HG03354 (cell line): ENCODE measurements around the gene C1QTNF9B.
A peak's percentile ranks its signal among the peaks of the same experiment; 100 is the strongest.
"Not testable (repeated sequence)": the region's sequence is repeated elsewhere in the genome, so short reads cannot be mapped to it uniquely, and the experiment has no call there.

ENCODE experiments used
- ATAC-seq: cut with Tn5 transposase; IDR thresholded peaks from one replicate; pipeline ENCODE4 v1.9.1; 2021; ENCODE audit warnings: mild to moderate bottlenecking; ENCODE audit not compliant: unreplicated experiment, poor library complexity, severe bottlenecking

C1QTNF9B gene

GRCh38 chr13:23899555-23899954 is 2.3 kb upstream of the C1QTNF9B start:
- peak; percentile 69 for ATAC-seq

DNA sequence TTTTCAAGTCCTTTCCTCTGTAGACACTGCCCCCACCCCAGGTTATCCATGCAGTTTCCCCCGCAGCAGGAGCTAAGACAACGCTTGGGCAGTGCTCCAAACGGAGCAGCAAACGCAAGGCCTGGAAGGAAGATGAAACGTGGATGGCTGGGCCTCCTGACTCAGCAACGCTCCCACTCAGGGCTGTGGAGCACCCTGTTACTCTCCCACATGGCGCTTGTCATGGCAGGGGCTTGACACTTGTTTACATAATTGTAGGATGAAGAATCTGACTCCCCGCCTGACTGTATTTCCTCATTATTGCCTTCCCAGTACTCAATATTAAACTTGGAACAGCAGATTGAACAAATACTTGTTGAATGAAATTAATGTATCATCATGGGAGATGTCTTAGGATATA is 799 bp upstream of the C1QTNF9B start:
- ATAC-seq, result no peak

- ATAC-seq, result not testable (repeated sequence)
Measured at GRCh38 chr13:23894746-23895145, 2.6 kb downstream of the C1QTNF9B start.

- not testable (repeated sequence) for ATAC-seq
Measured at GRCh38 chr13:23893791-23894190, 3.5 kb downstream of the C1QTNF9B start.

GRCh38 chr13:23889615-23890607 is 7.4 kb downstream of the C1QTNF9B start:
- no peak for ATAC-seq

DNA sequence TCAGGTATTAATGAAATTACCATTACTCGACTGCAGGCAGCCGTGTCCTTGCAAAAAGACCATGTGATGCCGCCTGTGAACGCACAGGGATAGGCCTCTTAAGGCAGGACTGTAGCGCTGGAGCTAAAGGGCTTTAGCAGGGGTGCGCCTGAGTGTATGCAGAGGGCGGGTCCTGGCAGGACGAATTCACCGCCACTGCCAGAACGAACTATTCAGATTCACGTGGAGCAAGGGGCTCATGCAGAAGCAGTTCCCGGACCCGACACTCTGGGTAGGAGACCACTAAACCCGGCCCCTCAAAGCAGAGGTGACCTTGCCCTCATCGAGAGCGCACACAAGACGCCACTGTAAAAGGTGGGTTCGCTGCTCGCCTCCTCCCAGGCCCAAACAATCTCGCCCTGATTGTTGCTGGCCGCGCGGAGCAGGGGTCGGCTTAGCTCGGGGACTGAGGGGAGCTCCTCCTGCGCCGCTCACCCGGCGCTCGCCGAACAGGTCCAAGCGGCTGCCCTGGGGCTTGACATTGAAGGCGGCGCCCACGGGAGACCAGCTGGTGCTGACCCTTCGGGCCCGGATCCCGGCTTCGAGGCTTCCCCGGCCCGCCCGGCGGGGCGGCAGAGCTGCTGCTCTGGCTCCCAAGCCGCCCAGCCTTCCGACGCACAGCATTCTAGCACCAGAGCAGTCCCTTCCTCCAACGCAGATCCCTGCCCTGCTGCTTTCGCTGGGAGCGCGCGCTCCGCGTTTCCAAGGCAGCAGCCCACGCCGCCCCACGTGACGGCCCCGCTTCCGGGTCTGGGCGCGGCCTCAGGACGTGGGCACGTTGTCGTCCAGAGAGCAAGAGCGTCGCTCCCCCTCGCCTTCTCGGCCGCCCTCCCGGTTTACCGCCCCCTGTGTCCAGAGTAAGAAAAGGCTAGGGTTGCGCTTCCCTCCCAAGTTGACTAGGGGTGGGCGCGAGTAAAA is 8.4 kb downstream of the C1QTNF9B start, which contains the start of gene MIPEP:
TSS of gene MIPEP (minus strand) at position 743 of the 957 bp plus-strand sequence. CDS start at position 663, 80 bp downstream.
- ATAC-seq, result peak; percentile 97

DNA sequence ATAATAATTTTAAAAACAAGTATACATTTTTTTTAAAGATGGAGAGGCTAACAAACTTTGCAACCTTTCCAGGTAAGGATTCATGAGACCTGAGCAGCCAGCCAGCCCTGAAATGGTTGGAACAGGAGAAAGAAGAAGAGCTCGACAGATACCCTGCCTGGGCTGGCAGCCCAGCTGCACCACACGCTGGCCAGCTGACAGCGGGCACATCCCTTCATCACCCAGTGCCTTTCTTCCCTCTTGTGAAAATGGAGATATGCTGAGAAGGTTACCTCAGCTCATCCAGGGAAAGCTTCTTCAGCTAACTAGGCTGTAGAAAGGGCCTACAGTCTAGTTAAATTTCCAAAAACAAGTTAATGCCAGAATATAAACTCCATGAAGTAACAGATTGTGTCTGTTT is 12.9 kb downstream of the C1QTNF9B start:
- not testable (repeated sequence) for ATAC-seq

GRCh38 chr13:23883255-23883654 is 14.0 kb downstream of the C1QTNF9B start:
- no peak for ATAC-seq

- not testable (repeated sequence) for ATAC-seq
Measured at GRCh38 chr13:23881402-23881800, 15.9 kb downstream of the C1QTNF9B start.

DNA sequence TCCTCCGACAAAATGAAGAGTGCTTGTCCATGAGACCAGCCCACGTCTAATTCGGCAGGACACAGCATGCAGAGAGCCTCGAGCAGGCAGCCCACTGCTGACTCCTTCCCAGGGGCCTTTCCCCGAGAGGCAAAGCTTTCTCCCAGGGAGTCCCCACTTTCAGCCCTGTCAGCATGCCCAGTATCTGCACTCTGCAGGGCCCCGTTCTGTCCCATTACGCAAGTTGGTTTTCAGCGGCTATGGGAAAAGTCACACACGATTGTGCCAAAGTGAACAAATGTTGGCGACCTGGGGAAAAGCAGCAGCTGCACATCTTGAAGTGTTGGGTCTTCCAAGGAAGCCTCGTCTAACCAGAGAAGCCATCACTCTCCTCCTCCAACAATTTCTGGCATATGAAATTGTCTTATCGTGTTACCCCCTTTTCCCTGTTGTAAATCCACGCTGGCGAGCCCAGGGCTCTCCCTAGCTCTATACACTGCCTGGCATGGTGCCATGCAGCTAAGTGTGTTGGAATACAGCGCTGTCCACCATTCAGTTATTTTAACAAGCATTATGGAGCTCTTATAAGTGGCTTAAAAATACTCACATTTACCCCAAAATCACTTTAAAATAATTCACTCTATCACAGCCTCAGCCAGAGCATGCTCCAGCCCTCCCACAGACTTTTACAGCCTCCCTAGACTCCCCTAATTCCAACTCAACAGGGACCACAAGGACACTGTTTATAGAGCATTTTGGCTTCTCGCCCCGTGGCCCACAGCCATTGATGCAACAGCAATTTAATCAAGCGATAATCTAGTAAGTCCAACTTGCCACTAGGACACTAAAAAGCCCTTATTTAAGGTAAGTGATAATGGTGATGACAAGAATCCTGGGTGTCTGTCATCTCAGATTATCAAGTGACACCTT is 16.6 kb downstream of the C1QTNF9B start:
- not testable (repeated sequence) for ATAC-seq

GRCh38 chr13:23877286-23877685 is 20.0 kb downstream of the C1QTNF9B start:
- ATAC-seq, result no peak

- peak; percentile 62 for ATAC-seq
Measured at GRCh38 chr13:23876265-23876664, 21.0 kb downstream of the C1QTNF9B start.

DNA sequence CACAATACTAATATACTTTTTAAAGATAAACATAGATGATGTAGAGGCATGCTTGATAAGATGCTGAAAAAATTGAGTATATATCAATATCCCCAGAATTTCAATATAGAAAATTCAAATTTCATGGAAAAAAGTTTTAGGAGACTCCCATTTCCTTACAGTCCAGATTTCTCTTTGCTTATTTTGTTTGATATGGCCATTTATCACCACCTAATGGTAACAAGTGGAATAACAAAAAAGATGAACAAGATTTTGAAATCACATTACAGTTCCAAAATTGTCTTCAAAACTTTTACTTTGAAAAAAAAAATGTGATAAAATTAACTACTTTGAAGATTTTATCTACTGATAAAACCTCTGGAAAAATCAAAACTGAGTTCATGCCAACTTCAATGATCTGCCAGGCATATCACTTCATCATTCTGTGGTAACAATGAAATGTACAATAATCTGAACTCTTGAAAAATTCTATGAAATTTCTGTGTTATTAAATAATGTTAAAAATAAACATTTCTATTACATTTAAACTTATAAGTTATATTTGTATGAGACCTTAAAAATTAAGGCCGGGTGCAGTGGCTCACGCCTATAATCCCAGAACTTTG is 25.6 kb downstream of the C1QTNF9B start:
- no peak for ATAC-seq

DNA sequence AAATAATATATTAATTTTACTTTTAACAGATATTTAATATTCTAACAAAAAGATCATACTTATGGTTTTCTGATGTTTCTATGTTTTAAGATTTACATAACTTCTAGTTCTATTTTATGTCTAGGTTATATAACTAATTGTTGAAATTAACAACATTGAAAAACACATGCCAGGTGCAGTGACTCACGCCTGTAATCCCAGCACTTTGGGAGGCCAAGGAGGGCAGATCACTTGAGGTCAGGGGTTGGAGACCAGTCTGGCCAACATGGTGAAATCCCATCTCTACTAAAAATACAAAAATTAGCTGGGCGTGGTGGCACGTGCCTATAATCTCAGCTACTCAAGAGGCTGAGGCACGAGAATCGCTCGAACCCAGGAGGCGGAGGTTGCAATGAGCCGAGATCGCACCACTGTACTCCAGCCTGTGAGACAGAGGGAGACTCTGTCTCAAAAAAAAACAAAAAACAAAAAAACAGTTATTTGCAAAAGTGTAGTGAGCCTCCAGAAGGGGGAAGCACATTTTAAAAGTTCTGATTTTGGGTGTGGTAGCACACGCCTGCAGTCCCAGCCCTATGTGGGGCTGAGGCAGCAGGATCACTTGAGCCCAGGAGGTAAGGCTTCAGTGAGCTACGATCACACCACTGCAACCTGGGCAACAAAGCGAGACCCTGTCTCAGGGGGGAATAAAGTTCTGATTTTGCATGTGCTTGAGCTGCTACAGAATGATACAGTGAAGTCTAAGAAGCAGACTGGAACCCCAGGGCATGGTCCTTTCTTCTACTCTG is 26.8 kb downstream of the C1QTNF9B start:
- peak; percentile 68 for ATAC-seq

DNA sequence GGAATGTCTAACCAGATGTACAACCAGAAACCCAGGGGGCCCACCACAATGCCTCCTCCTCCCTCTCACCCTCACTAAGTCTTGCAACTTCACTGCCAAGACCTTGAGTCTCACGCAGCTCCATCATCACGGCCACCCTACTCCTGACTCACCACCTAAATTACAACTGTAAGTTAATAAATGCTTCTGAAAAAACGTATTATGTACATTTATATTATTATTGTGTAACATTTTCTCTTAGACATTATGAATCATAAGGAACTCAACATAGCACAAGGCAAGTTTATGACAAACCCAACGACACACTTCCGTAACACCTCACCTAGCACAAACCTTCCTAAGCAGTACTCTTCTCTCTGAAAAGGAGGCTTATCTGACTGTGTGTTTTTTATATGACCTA is 28.8 kb downstream of the C1QTNF9B start:
- ATAC-seq, result no peak

DNA sequence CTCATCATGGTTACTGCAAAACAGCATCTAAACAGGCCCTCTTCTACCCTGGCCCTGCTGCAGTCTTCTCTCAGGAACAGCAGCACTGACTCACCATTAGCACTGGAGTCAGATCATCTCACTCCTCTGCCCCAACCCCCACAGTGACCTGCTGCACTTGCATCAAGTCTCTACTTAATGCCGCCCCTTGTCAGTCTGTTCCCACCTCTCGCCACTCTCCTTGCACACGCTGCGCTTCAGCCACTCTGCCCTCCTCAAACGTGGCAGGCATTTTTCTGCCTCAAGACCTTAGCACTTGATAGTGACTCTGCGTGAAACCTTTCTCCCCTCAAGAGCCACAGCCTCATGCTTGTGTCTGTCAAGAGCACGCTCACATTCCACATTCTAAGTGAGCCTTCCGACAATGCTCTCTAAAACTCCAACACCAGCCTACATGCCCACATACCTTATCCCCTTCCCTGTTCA is 30.2 kb downstream of the C1QTNF9B start:
- no peak for ATAC-seq

DNA sequence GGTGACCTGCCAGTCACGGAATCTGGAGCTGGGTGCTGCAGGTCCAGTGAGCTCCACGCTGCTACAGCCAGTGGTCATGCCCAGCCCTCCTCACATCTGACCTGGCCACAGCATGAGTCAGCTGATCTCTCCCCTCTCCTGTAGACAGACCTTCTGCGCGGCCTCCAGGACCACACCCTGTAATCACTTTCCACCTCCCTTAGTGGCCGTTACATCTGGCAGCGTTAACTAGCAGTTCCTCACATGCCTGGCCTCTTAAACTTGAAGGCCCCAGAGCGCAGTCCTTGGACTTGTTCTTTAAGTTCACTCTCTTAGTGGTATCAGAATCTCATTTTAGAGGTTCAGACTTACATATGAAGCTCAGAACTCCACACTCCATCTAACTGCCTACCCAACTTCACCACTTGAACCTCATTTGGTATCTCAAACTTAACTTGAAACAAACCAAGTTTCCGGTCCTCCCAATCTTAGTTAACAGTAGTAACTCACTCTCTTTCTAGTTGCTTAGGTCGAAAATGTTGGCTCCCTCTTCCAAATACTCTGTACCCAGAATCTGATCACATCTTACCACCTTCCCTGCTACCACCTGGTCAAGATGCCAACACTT is 30.8 kb downstream of the C1QTNF9B start:
- ATAC-seq, result no peak
